Stromal cell of bone marrow (primary cell): ENCODE results near the gene CPSF4L.
A peak's percentile ranks its signal among the peaks of the same experiment; 100 is the strongest.
"Not testable (repeated sequence)": the region's sequence is repeated elsewhere in the genome, so short reads cannot be mapped to it uniquely, and the experiment has no call there.

Source experiments
- DNase-seq: peaks from one replicate; pipeline ENCODE4 v3.0.0-alpha.2; 2012; ENCODE audit warnings: low read depth

The CPSF4L gene

GRCh38 chr17:73261617-73261951, at the start of gene CPSF4L:
TSS of gene CPSF4L (minus strand) at chr17:73261880. CDS start at chr17:73261818, 62 bp downstream.
- DNase-seq = no peak

- no peak for DNase-seq
These were observed 49.7 kb upstream of the CPSF4L start for GRCh38 chr17:73311428-73311780.

GRCh38 chr17:73309727-73310596, 48.3 kb upstream of the CPSF4L start:
- DNase-seq = no peak

- not testable (repeated sequence) for DNase-seq
These were observed 47.3 kb upstream of the CPSF4L start for GRCh38 chr17:73308959-73309358.

- DNase-seq = no peak
These were observed 46.5 kb upstream of the CPSF4L start for GRCh38 chr17:73308017-73308823.

GRCh38 chr17:73307130-73307529, 45.5 kb upstream of the CPSF4L start:
- DNase-seq = no peak

GRCh38 chr17:73305845-73306836, 44.5 kb upstream of the CPSF4L start:
- no peak for DNase-seq

- peak; percentile 68 for DNase-seq
These were observed 43.5 kb upstream of the CPSF4L start for GRCh38 chr17:73304971-73305812.

- no peak for DNase-seq
These were observed 42.8 kb upstream of the CPSF4L start for GRCh38 chr17:73304438-73304837.

- no peak for DNase-seq
These were observed 40.5 kb upstream of the CPSF4L start for GRCh38 chr17:73302189-73302588.

- no peak for DNase-seq
These were observed 39.7 kb upstream of the CPSF4L start for GRCh38 chr17:73301369-73301768.

GRCh38 chr17:73300392-73300791, 38.7 kb upstream of the CPSF4L start:
- no peak for DNase-seq

GRCh38 chr17:73297934-73298861, 36.5 kb upstream of the CPSF4L start:
- DNase-seq = no peak

- DNase-seq = no peak
These were observed 31.8 kb upstream of the CPSF4L start for GRCh38 chr17:73293480-73293911.

GRCh38 chr17:73293031-73293430, 31.4 kb upstream of the CPSF4L start:
- DNase-seq = no peak

- DNase-seq = peak; percentile 70
These were observed 30.4 kb upstream of the CPSF4L start for GRCh38 chr17:73292031-73292531.

GRCh38 chr17:73291260-73291801, 29.7 kb upstream of the CPSF4L start:
- peak; percentile 95 for DNase-seq

GRCh38 chr17:73290399-73291259, 28.9 kb upstream of the CPSF4L start:
- no peak for DNase-seq
